A549 (cell line): ENCODE results near the gene SLC2A5.

ENCODE experiments used
- BHLHE40 ChIP-seq: IDR thresholded peaks from 2 replicates; pipeline ENCODE4 v1.6.1; 2012; ENCODE audit warnings: low read depth, low read length, inconsistent platforms
- CTCF ChIP-seq: fragments of >200 bp; sonication (Bioruptor Twin); formaldehyde crosslinking; IDR thresholded peaks from 3 replicates; pipeline ENCODE4 v1.5.1; 2016
- HDAC2 ChIP-seq: fragments of 200-600 bp; sonication (generic); IDR thresholded peaks from 2 replicates; pipeline ENCODE4 v1.6.1; 2016
- MAX ChIP-seq: IDR thresholded peaks from 2 replicates; pipeline ENCODE4 v1.6.1; 2012
- POLR2A ChIP-seq: IDR thresholded peaks from 2 replicates; pipeline ENCODE4 v1.6.1; 2012; ENCODE audit warnings: mild to moderate bottlenecking, low read length
- SMC3 ChIP-seq: fragments of >200 bp; sonication (Bioruptor Twin); formaldehyde crosslinking; IDR thresholded peaks from 3 replicates; pipeline ENCODE4 v1.6.1; 2018; ENCODE audit warnings: inconsistent platforms
- ZNF302 ChIP-seq: fragments of 250-450 bp; sonication (Bioruptor Pico); IDR thresholded peaks from 2 replicates; pipeline ENCODE4 v1.9.0; 2021; ENCODE audit warnings: inconsistent platforms, mild to moderate bottlenecking, moderate library complexity

GRCh38 chr1:9100471-9101043, 31.1 kb upstream of the SLC2A5 start:
- no peak for TF ChIP-seq CTCF
- no peak for TF ChIP-seq HDAC2
- TF ChIP-seq ZNF302 (CRISPR knock-in tag): no peak
- TF ChIP-seq BHLHE40: no peak
- TF ChIP-seq MAX: no peak
- no peak for TF ChIP-seq SMC3
- TF ChIP-seq POLR2A: no peak
